Activated T-cell treated with anti-CD3 and anti-CD28 coated beads for 1 hour (primary cell): Measurements from ENCODE around the gene ATP8B4.

Experiments
- DNase-seq: peaks from one replicate; pipeline ENCODE4 v3.0.0-alpha.2; 2020; ENCODE audit warnings: low read depth

The ATP8B4 gene

GRCh38 chr15:49890689-49891088 is 228.3 kb downstream of the ATP8B4 start:
- no peak for DNase-seq

- no peak for DNase-seq
These were observed 229.5 kb downstream of the ATP8B4 start for GRCh38 chr15:49889536-49889935.

GRCh38 chr15:49888734-49889133 is 230.3 kb downstream of the ATP8B4 start:
- no peak for DNase-seq

GRCh38 chr15:49888323-49888693 is 230.7 kb downstream of the ATP8B4 start:
- DNase-seq, result no peak

GRCh38 chr15:49887659-49888322 is 231.2 kb downstream of the ATP8B4 start:
- no peak for DNase-seq

- no peak for DNase-seq
These were observed 235.9 kb downstream of the ATP8B4 start for GRCh38 chr15:49883121-49883520.

- no peak for DNase-seq
These were observed 237.2 kb downstream of the ATP8B4 start for GRCh38 chr15:49881866-49882265.

GRCh38 chr15:49881433-49881832 is 237.6 kb downstream of the ATP8B4 start:
- DNase-seq, result no peak

- no peak for DNase-seq
These were observed 241.0 kb downstream of the ATP8B4 start for GRCh38 chr15:49877873-49878521.

GRCh38 chr15:49877117-49877872 is 241.7 kb downstream of the ATP8B4 start:
- no peak for DNase-seq

- no peak for DNase-seq
These were observed 242.5 kb downstream of the ATP8B4 start for GRCh38 chr15:49876401-49877038.

- DNase-seq, result no peak
These were observed 243.6 kb downstream of the ATP8B4 start for GRCh38 chr15:49875392-49875791.

- no peak for DNase-seq
These were observed 248.6 kb downstream of the ATP8B4 start for GRCh38 chr15:49870472-49870871.

- no peak for DNase-seq
These were observed 250.7 kb downstream of the ATP8B4 start for GRCh38 chr15:49868348-49868747.

GRCh38 chr15:49865925-49866757 is 252.9 kb downstream of the ATP8B4 start:
- no peak for DNase-seq

- no peak for DNase-seq
These were observed 254.8 kb downstream of the ATP8B4 start for GRCh38 chr15:49864251-49864650.

GRCh38 chr15:49863431-49864224 is 255.4 kb downstream of the ATP8B4 start:
- no peak for DNase-seq

- DNase-seq, result no peak
These were observed 258.9 kb downstream of the ATP8B4 start for GRCh38 chr15:49860101-49860500.

GRCh38 chr15:49857496-49858475 is 261.2 kb downstream of the ATP8B4 start:
- DNase-seq, result no peak
